Suprapubic skin (tissue), 4 donors: ENCODE measurements around the gene RYR1. TPM values are rescaled to one million over a fixed set of nuclear protein-coding genes. Genes with fewer than 3 reads are reported as not detected.
"Not testable (repeated sequence)": the region's sequence is repeated elsewhere in the genome, so short reads cannot be mapped to it uniquely, and the experiment has no call there.

Experiments
- DNase-seq, 2 donors: peaks; one replicate each; pipeline ENCODE4 v3.0.0-alpha.2; 2019; ENCODE audit warnings: low spot score in 2 of 2
- H3K27ac ChIP-seq: fragments of 200-600 bp; sonication (generic); one replicate; pipeline ENCODE4 v1.5.1; 2019
- H3K27me3 ChIP-seq: fragments of 200-600 bp; sonication (generic); one replicate; pipeline ENCODE4 v1.5.1; 2019
- H3K36me3 ChIP-seq: fragments of 200-600 bp; sonication (generic); one replicate; pipeline ENCODE4 v1.5.1; 2019
- H3K4me1 ChIP-seq: fragments of 200-600 bp; sonication (generic); one replicate; pipeline ENCODE4 v1.5.1; 2019
- H3K4me3 ChIP-seq: fragments of 200-600 bp; sonication (generic); one replicate; pipeline ENCODE4 v1.5.1; 2019; ENCODE audit warnings: mild to moderate bottlenecking
- H3K9me3 ChIP-seq: fragments of 200-600 bp; sonication (generic); one replicate; pipeline ENCODE4 v1.5.1; 2019
- EP300 ChIP-seq: sonication (generic); formaldehyde crosslinking; IDR thresholded peaks from one replicate; pipeline ENCODE4 v1.6.1; 2017; ENCODE audit warnings: antibody characterized with exemption
- POLR2A ChIP-seq, 2 donors: fragments of 450-650 bp; IDR thresholded peaks; one replicate each; pipeline ENCODE4 v1.6.1; 2017; ENCODE audit warnings: antibody characterized with exemption in 2 of 2, mild to moderate bottlenecking in 2 of 2, moderate library complexity in 2 of 2
- POLR2AphosphoS5 ChIP-seq, 3 donors: sonication (generic); formaldehyde crosslinking; IDR thresholded peaks; one replicate each; pipeline ENCODE4 v1.6.1; 2017; ENCODE audit warnings: antibody characterized with exemption in 3 of 3
- WGBS: methylation state at CpG from one replicate; pipeline ENCODE4 v1.1.5; 2018; 5-methylcytosine and 5-hydroxymethylcytosine counted together
- total RNA-seq, 4 donors: library from RNA; depleted of rRNA; stranded (reverse); fragments of >200 nt; gene quantifications; one replicate each; pipeline ENCODE4 v1.1.0, GENCODE V29; 2016
- TF ChIP-seq, protein P1 (sequence below), 2 donors: fragments of 200-600 bp in 1 of 2; fragments of 450-650 bp in 1 of 2; sonication (generic) in 1 of 2; IDR thresholded peaks; one replicate each; pipeline ENCODE4 v1.5.1; 2016 to 2019; ENCODE audit warnings: antibody characterized with exemption in 2 of 2, mild to moderate bottlenecking in 1 of 2, moderate library complexity in 1 of 2

RYR1 gene
- total RNA-seq, 4 donors from 2014 or later: 8.4 to 26.1 (median 13.1) TPM

DNA sequence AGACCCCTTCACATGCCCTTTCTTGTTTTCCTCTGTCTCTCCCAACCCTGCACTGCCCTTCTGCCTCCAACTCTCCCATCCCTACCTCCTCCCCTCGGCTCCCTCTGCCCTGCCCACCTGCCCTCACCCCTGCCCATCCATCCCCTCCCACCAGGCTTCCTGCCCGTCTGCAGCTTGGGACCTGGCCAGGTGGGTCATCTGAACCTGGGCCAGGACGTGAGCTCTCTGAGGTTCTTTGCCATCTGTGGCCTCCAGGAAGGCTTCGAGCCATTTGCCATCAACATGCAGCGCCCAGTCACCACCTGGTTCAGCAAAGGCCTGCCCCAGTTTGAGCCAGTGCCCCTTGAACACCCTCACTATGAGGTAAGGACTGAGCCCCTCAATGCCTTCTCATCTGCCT is 35.7 kb downstream of the RYR1 start:
- WGBS: 71% methylated on average over 5 of the region's 5 CpGs
- no peaks in the 10 kb centered on the region for H3K4me1 ChIP-seq
- TF ChIP-seq EP300: no peak
- TF ChIP-seq, protein P1, sequence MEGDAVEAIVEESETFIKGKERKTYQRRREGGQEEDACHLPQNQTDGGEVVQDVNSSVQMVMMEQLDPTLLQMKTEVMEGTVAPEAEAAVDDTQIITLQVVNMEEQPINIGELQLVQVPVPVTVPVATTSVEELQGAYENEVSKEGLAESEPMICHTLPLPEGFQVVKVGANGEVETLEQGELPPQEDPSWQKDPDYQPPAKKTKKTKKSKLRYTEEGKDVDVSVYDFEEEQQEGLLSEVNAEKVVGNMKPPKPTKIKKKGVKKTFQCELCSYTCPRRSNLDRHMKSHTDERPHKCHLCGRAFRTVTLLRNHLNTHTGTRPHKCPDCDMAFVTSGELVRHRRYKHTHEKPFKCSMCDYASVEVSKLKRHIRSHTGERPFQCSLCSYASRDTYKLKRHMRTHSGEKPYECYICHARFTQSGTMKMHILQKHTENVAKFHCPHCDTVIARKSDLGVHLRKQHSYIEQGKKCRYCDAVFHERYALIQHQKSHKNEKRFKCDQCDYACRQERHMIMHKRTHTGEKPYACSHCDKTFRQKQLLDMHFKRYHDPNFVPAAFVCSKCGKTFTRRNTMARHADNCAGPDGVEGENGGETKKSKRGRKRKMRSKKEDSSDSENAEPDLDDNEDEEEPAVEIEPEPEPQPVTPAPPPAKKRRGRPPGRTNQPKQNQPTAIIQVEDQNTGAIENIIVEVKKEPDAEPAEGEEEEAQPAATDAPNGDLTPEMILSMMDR (IDR thresholded peaks at IDR 0.05): no peak
- no peak for TF ChIP-seq POLR2AphosphoS5 (IDR thresholded peaks at IDR 0.05)
- no peak for TF ChIP-seq POLR2A (IDR thresholded peaks at IDR 0.05)

GRCh38 chr19:38470788-38471480 is 37.4 kb downstream of the RYR1 start:
- Histone ChIP-seq H3K27ac (no peak overlapping the region), H3K36me3 (no peaks in the 10 kb centered on the region), H3K9me3 (no peaks in the 10 kb centered on the region), H3K27me3 (no peaks in the 10 kb centered on the region), H3K4me3 (no peak overlapping the region), H3K4me1 (no peaks in the 10 kb centered on the region)
- WGBS: 85% methylated on average over 12 of the region's 12 CpGs
- TF ChIP-seq, protein P1 (IDR thresholded peaks at IDR 0.05): no peak
- TF ChIP-seq POLR2A (IDR thresholded peaks at IDR 0.05): no peak
- no peak for TF ChIP-seq POLR2AphosphoS5 (IDR thresholded peaks at IDR 0.05)
- no peak for TF ChIP-seq EP300
- DNase-seq: no peak

More for the DNA sequence above, 35.7 kb downstream of the RYR1 start:
- peaks cover 3% of the 10 kb centered on the region for H3K27me3 ChIP-seq
- H3K27ac ChIP-seq: no peak overlapping the region
- H3K4me3 ChIP-seq: no peak overlapping the region
- no peak for DNase-seq
- H3K36me3 ChIP-seq: no peaks in the 10 kb centered on the region
- no peaks in the 10 kb centered on the region for H3K9me3 ChIP-seq

DNA sequence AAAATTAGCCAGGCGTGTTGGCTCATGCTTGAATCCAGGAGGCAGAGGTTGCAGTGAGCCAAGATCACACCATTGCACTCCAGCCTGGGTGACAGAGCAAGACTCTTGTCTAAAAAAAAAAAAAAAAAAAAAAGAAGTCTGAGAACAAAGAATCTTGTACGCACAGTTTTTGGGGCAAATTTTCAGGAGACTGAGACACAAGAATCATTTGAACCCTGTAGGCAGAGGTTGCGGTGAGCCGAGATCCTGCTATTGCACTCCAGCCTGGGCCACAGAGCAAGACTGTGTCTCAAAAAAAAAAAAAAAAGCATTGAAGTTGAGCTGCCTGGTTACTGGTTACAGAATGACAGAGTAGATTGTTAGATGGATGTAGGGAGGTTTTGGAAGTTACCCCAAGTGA is 39.2 kb downstream of the RYR1 start:
- not testable (repeated sequence) for H3K4me1 ChIP-seq, DNase-seq, H3K9me3 ChIP-seq, H3K27me3 ChIP-seq, H3K27ac ChIP-seq, H3K4me3 ChIP-seq, H3K36me3 ChIP-seq
- WGBS: 62% methylated on average over 4 of the region's 4 CpGs

DNA sequence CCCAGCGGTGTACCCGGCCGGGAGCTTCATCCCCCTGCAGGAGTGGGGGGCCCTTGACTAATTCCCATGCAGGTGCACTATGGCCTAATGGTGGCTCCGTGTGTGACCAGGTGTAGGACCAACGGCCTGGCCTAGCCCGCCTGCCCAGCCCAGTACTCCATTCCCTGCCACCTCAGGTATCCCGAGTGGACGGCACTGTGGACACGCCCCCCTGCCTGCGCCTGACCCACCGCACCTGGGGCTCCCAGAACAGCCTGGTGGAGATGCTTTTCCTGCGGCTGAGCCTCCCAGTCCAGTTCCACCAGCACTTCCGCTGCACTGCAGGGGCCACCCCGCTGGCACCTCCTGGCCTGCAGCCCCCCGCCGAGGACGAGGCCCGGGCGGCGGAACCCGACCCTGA is 39.7 kb downstream of the RYR1 start:
- Histone ChIP-seq H3K4me3 (no peak overlapping the region), H3K9me3 (no peaks in the 10 kb centered on the region), H3K36me3 (no peaks in the 10 kb centered on the region), H3K27ac (no peak overlapping the region), H3K4me1 (no peaks in the 10 kb centered on the region), H3K27me3 (no peaks in the 10 kb centered on the region)
- TF ChIP-seq, protein P1 (IDR thresholded peaks at IDR 0.05): no peak
- TF ChIP-seq EP300 (no peak), POLR2AphosphoS5 (IDR thresholded peaks at IDR 0.05) (no peak), POLR2A (IDR thresholded peaks at IDR 0.05) (no peak)
- 92% methylated on average over 13 of the region's 21 CpGs for WGBS
- no peak for DNase-seq

DNA sequence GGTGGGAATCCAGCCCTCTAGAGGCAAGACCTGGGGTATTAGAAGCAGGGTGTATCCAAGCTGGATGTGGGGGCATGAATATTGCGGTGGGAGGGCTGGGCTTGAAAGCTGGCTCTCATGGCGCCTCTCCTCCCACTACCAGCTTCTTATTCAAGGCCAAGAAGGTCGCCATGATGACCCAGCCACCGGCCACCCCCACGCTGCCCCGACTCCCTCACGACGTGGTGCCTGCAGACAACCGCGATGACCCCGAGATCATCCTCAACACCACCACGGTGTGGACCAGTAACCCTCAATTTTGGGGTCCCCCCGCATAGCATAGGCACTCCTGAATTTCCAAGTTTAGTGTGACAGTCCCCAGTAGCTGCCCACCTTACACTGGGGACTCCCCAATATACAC is 41.7 kb downstream of the RYR1 start:
- H3K4me1 ChIP-seq: no peaks in the 10 kb centered on the region
- H3K4me3 ChIP-seq: no peak overlapping the region
- no peaks in the 10 kb centered on the region for H3K9me3 ChIP-seq
- WGBS: 94% methylated on average over 9 of the region's 13 CpGs
- no peak overlapping the region for H3K27ac ChIP-seq
- H3K36me3 ChIP-seq: no peaks in the 10 kb centered on the region
- no peak for DNase-seq
- TF ChIP-seq POLR2A (IDR thresholded peaks at IDR 0.05): no peak
- TF ChIP-seq, protein P1 (IDR thresholded peaks at IDR 0.05): no peak
- no peak for TF ChIP-seq EP300
- TF ChIP-seq POLR2AphosphoS5 (IDR thresholded peaks at IDR 0.05): no peak
- H3K27me3 ChIP-seq: no peaks in the 10 kb centered on the region
